Pancreas (tissue), 10 donors: ENCODE results near the gene RNU1-2. TPM values are rescaled to one million over a fixed set of nuclear protein-coding genes. Genes with fewer than 3 reads are reported as not detected.
"Not testable (repeated sequence)": the region's sequence is repeated elsewhere in the genome, so short reads cannot be mapped to it uniquely, and the experiment has no call there.

ENCODE experiments used
- ATAC-seq, 4 donors: fragments of 200-7000 bp; cut with Tn5 transposase; one replicate each; pipeline versions ENCODE4 v1.8.0 to v1.9.1; 2020; ENCODE audit warnings: mild to moderate bottlenecking in 4 of 4, moderate library complexity in 4 of 4
- DNase-seq, 6 donors: peaks; one replicate each; pipeline ENCODE4 v3.0.0-alpha.2; 2020
- FAIRE-seq: peaks from 2 replicates; lab custom pipeline; 2012; peaks lifted over from hg19 to GRCh38; lab: Jason Lieb, UNC
- H3K27ac ChIP-seq, 4 donors: fragments of 200-600 bp; sonication (generic); 1 replicate in 3 of 4; 2 replicates in 1 of 4; pipeline versions ENCODE4 v1.5.0 to v1.8.0; 2020
- H3K27me3 ChIP-seq, 4 donors: fragments of 200-600 bp; one replicate each; pipeline ENCODE4 v1.8.0; 2021
- H3K36me3 ChIP-seq, 3 donors: fragments of 200-600 bp; sonication (generic) in 1 of 3; one replicate each; pipeline versions ENCODE4 v1.5.0 to v1.8.0; 2020 to 2021
- H3K4me1 ChIP-seq, 3 donors: fragments of 200-600 bp; one replicate each; pipeline ENCODE4 v1.8.0; 2021
- H3K4me3 ChIP-seq, 4 donors: fragments of 200-600 bp; sonication (generic) in 2 of 4; one replicate each; pipeline versions ENCODE4 v1.5.0 to v1.8.0; 2020 to 2021
- H3K9me3 ChIP-seq, 4 donors: fragments of 200-600 bp; one replicate each; pipeline ENCODE4 v1.8.0; 2021
- CTCF ChIP-seq, 4 donors: fragments of 200-600 bp; sonication (generic) in 3 of 4; IDR thresholded peaks; one replicate each; pipeline versions ENCODE4 v1.5.0 to v1.8.0; 2021; ENCODE audit warnings: antibody characterized with exemption in 4 of 4
- WGBS, 2 donors: extraction: QIAGEN DNeasy Blood & Tissue Kit; methylation state at CpG; one replicate each; pipeline ENCODE4 v1.1.7; 2013; 5-methylcytosine and 5-hydroxymethylcytosine counted together
- intact Hi-C, 3 donors: fragments of 100-400 bp; cut with DNase I; formaldehyde crosslinking; loops; one replicate each; pipeline versions ENCODE4 v1.11.1 to v1.14.2; 2022
- polyA plus RNA-seq, 2 donors: library from polyadenylated mRNA; stranded (reverse); fragments of 200-250 nt; gene quantifications; one replicate each; pipeline ENCODE4 v1.2.3, GENCODE V29; 2013
- total RNA-seq, 6 donors: library from RNA; stranded (reverse); fragmentation: NEBNext Ultra II Directional in 4 of 6; extraction: Animal tissue kit (Norgen Biotek cat#: 25700) in 4 of 6; gene quantifications; one replicate each; pipeline versions ENCODE4 v1.2.1 to v1.2.4, GENCODE V29; 2021 to 2023
- donor health status: healthy with polysubstance abuse.
- donor health status: DM: no; HTN: no; CAD: no; lungs with moderate emphysema.
- donor health status: DM: no; HTN: no; CAD: no.
- donor health status: control.
- donor health status: control.
- donor health status: Bipolar disorder and iron deficiency.
- donor health status: DM: yes; HTN: yes; CAD: no.
- donor health status: DM: no; HTN: no; CAD: no.
- donor health status: DM: no; HTN: no; CAD: no.
- donor health status: DM: yes; HTN: yes; CAD: no.

The RNU1-2 gene
- total and polyA plus RNA-seq, 8 donors = 687 to 5,169 (median 2,340) TPM; not detected in 2

DNA sequence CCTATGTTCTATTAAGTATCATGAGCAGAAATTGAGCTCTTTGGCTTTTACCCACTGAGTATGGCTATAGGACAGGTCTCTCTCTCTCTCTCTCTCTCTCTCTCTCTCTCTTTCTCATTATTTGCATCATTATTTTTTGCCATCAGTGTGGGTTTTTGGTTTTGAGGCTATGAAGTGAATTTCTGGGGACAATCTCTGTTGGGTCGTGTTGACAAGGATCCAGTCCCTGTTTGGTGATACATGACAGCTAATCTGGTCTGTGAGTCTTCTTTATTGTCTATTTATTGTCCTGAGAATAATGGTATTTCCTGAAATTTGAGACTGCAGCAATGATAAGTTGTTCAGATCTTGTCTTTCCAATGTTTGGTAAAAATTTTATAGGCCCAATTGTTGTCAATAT lies 1.9 kb downstream of the RNU1-2 start:
- H3K36me3 ChIP-seq, H3K4me1 ChIP-seq, ATAC-seq, H3K9me3 ChIP-seq, DNase-seq, H3K27me3 ChIP-seq, intact Hi-C loops, H3K4me3 ChIP-seq, FAIRE-seq, H3K27ac ChIP-seq: not testable (repeated sequence)
- 38 to 44% methylated on average over 1 of the region's 1 CpG for WGBS, 2 donors

DNA sequence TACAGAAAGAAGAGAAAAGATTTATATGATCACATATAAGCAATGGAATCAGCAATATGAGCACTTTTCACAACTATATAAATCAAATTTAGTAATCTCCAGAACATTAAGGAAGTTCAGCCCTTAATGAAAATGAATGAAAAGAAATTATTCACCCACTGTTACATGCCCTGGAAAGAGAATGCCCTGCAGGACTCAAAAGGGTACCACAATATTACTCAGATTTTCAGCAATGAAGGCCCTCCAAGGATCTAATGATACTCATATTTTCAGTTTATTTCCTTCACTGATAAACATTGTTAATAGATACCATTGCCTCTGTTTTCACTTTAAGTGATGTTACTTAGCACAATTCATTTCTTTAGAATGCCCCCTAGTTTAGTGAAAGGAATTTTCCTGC lies 2.5 kb downstream of the RNU1-2 start:
- not testable (repeated sequence) for FAIRE-seq

GRCh38 chr1:16899020-16899419 lies 3.2 kb downstream of the RNU1-2 start:
- H3K4me3 ChIP-seq, DNase-seq, H3K9me3 ChIP-seq, ATAC-seq, H3K36me3 ChIP-seq, H3K27me3 ChIP-seq, intact Hi-C loops, H3K4me1 ChIP-seq, FAIRE-seq, H3K27ac ChIP-seq: not testable (repeated sequence)
- WGBS, 2 donors = 76 to 83% methylated on average over 2 of the region's 2 CpGs

More for the DNA sequence above, 2.5 kb downstream of the RNU1-2 start:
- H3K27me3 ChIP-seq, intact Hi-C loops, H3K27ac ChIP-seq, H3K4me1 ChIP-seq, H3K36me3 ChIP-seq, ATAC-seq, H3K4me3 ChIP-seq, DNase-seq, H3K9me3 ChIP-seq: not testable (repeated sequence)

GRCh38 chr1:16900751-16901150 lies 5.0 kb downstream of the RNU1-2 start:
- DNase-seq (no peak), ATAC-seq (no peak), FAIRE-seq (no peak)
- Histone ChIP-seq H3K9me3 (no peaks in the 10 kb centered on the region), H3K27ac (no peak overlapping the region), H3K4me1 (peaks cover 0 to 8% (median 3%) of the 10 kb centered on the region in 3 donors), H3K36me3 (no peaks in the 10 kb centered on the region), H3K27me3 (no peaks in the 10 kb centered on the region), H3K4me3 (no peak overlapping the region)
- 63 to 82% methylated on average over 2 of the region's 2 CpGs for WGBS, 2 donors
- intact Hi-C loops = no loop called here
- TF ChIP-seq CTCF (IDR thresholded peaks at IDR 0.05) = no peak

GRCh38 chr1:16901371-16901770 lies 5.6 kb downstream of the RNU1-2 start:
- H3K4me1 ChIP-seq, ATAC-seq, intact Hi-C loops, H3K36me3 ChIP-seq, H3K9me3 ChIP-seq, H3K27ac ChIP-seq, FAIRE-seq, H3K4me3 ChIP-seq, H3K27me3 ChIP-seq, DNase-seq: not testable (repeated sequence)
- WGBS, 2 donors = 54 to 60% methylated on average over 2 of the region's 2 CpGs

- peaks cover 0 to 8% (median 0%) of the 10 kb centered on the region in 3 donors for H3K4me1 ChIP-seq
- WGBS, 2 donors = 76 to 88% methylated on average over 2 of the region's 2 CpGs
- TF ChIP-seq CTCF (IDR thresholded peaks at IDR 0.05) = no peak
- H3K27ac ChIP-seq = peak overlapping the region in 1 of 4 donors; percentile 99
- ATAC-seq (no peak), DNase-seq (peak in 1 of 6 donors; percentile 33), FAIRE-seq (no peak)
- intact Hi-C loops = no loop called here
- no peaks in the 10 kb centered on the region for H3K27me3 ChIP-seq
- H3K36me3 ChIP-seq = no peaks in the 10 kb centered on the region
- no peak overlapping the region for H3K4me3 ChIP-seq
- no peaks in the 10 kb centered on the region for H3K9me3 ChIP-seq
These were observed 7.3 kb downstream of the RNU1-2 start for GRCh38 chr1:16903054-16903453.

DNA sequence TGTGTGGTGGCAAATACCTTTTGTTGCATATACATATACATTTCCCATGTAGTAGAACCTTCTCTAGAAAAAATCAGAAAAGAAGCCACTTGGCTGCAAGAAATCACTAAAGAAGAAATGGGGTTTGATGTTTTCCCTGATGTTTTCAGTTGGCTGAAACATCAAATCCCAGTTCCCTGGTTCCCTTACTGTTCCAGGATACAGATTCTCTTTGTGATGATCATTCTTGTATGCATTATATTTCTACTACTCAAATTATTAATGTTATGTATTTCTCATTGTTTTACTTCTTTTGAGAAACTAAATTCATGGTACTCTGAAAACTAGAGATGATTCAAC lies 7.6 kb downstream of the RNU1-2 start:
- Histone ChIP-seq H3K4me1 (peaks cover 0 to 8% (median 0%) of the 10 kb centered on the region in 3 donors), H3K36me3 (no peaks in the 10 kb centered on the region), H3K27me3 (no peaks in the 10 kb centered on the region), H3K9me3 (no peaks in the 10 kb centered on the region), H3K27ac (peak overlapping the region in 3 of 4 donors; percentile 97 to 99 (median 99)), H3K4me3 (peak overlapping the region in 3 of 4 donors; percentile 18 to 45 (median 38))
- no peak for TF ChIP-seq CTCF (IDR thresholded peaks at IDR 0.05)
- DNase-seq (no peak), FAIRE-seq (no peak), ATAC-seq (no peak)
- intact Hi-C loops = no loop called here
